Right hindlimb (tissue), 1 donor: Measurements from ENCODE around the gene TEX14.
"Not testable (repeated sequence)": the region's sequence is repeated elsewhere in the genome, so short reads cannot be mapped to it uniquely, and the experiment has no call there.

Source experiments
- DNase-seq: peaks from one replicate; pipeline ENCODE4 v3.0.0-alpha.2; 2018

Gene TEX14

DNA sequence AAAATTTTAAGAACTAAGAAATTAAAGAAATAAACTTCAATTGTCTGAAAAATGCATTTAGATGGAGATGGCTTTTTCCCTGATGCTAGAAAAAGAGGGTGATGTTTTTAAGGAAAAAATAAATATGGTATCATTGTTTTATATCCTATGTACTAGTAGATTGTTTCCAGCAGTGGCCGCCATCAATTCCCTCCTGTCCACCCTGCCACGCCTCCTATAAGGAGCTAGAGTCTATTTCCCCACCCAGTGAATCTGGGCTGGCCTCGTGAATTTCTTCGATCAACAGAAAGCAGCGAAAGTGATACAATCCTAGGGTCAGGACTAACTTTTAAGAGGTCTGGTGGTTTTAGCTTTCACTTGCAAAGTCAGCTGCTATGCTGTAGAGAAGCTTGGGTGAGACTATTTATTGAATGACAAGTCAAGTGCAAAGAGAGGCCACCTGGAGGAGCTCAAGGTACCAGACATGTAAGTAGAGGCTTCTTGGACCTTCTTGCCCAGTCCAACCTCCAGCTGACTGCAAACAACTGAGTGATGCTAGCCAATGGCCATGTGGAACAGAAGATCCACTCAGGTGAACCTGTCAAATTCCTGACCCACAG, 96.6 kb downstream of the TEX14 start:
- DNase-seq, result no peak

DNA sequence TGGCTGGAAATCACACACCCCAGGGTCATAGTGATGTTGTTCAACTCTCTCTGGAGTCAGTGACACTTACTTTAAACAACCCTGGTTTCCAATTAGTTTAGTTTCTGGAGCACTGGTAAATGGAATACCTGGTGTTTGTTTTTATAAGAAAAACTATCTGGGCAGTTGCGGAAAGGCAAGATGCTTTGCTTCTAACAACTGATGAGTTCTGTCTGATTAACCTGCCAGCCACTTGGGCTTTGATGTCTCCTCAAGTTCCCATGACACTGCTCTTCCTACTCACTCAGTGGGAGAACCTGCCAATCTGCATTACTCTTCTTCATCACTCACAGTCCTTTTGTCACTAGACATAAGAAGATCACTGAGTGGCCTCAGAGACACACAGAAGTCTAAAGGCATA, 98.7 kb downstream of the TEX14 start:
- no peak for DNase-seq

DNA sequence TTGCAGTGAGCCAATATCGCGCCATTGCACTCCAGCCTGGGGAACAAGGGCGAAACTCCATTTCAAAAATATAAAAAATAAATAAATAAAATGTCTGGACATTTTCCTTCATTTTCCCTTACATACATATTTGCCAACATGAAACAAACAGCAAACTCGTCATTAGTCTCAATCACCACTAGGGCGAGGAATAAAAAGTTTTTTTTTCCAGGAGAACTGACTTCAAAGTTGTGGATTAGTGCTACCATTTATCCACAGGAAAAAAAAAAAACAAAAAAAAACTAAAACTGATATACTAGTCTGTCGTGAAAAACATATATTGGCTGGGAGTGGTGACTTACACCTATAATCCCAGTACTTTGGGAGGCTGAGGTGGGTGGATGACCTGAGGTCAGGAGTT, 100.4 kb downstream of the TEX14 start:
- no peak for DNase-seq

DNA sequence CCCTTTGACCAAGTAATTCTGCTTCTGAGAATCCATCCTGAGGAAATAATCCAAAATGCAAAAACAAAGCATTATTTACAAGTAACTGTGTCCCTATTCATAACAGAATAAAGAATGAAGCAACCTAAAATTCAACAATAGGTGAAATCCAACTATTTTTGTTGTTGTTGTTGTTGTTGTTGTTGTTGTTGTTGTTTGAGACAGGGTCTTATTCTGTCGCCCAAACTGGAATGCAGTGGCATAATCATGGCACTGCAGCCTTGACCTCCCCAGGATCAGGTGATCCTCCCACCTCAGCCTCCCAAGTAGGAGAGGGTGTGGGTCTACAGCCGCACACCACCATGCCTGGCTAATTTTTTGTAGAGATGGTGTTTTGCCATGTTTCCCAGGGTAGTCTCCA, 101.5 kb downstream of the TEX14 start:
- DNase-seq, result no peak

DNA sequence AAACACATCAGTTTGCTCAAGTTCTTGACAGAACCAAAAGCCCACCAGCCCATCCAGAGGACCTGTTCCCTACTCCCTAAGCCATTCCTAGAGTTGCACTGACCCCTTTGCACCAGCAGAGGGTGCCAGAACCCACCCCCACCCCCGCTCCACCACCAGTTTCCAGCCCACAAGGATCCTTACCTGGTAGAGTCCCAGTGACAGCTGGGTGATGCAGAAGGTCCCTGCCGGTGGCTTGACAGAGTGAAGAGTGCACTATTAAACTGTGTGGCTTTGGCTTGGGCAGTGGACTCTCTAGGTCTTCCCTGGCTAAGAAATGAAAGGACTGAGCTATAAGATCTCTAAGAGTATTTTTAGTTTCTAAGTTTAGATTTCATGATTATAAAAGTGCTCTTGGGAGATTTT, 104.1 kb downstream of the TEX14 start:
- peak; percentile 66 for DNase-seq

DNA sequence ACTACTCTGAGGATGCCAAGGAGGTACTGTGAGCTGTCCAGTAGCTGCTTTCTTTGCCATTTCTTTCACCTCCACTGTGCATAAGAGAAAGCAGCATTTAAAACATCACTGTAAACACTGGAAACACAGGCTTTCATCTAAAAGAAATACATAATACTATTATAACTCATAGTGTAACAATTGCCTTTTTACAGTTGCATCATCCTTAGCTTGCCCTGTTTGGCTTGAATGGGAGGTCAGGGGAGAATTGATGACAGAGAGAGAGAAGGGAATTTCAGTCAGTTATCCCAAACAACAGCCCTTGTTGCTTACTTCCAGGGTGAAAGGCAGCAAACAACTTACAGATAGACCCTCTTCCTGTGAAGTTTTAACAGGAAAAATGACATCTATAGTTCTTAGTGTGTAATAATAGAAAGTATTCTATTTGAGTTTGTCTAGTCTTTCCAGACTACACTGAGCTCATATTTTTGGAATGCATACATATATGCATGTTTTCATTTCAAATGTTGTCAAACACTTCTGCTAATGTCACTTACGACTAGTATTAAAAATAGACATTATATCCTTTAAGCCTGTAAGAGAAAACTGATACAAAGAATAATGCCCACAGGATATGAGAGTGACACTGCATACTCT, 105.7 kb downstream of the TEX14 start:
- DNase-seq, result no peak

DNA sequence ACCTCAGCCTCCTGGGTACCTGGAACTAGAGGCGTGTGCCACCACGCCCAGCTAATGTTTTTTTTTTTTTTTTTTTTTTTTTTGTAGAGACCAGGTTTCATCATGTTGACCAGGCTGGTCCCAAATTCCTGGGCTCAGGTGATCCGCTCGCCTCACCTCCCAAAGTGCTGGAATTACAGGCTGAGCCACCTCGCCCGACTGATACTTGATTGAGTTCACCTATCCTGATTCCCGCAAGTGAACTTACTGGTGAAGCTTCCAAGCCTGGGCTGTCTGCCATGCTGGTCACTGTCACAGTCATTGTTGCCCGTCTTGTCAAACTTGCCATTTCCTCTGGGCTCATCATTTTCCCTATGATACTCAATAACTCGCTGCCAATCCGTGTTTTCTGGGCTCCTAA, 106.3 kb downstream of the TEX14 start:
- no peak for DNase-seq

DNA sequence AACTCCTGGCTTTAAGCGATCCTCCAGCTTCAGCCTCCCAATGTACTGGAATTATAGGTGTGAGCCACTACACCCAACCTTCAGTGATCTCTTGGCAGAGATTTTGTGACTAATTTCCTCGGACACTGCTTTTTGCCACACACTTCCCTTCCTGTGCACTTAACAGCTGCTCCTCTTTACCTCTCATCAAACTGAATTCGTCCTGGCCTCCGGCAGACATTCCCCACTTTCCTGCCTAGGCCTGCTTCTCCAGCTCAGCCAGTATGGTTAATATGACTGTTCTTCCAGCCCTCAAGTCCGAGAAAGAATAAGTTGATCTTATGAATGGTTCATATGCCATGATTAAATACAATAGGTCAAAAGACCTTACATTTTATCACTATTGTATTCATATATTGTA, 108.4 kb downstream of the TEX14 start:
- no peak for DNase-seq

DNA sequence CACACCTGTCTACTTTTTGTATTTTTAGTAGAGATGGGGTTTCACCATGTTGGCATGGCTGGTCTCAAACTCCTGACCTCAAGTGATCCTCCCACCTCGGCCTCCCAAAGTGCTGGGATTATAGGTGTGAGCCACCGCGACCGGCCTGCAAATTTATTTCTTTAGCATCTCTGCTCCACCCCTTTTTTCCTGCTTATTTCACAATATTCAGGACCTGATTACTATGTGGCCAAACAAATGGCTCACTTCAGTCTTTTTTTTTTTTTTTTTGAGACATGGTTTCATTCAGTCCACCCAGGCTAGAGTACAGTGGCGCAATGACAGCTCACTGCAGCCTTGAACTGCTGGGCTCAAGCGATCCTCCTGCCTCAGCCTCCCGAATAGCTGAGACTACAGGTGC, 109.1 kb downstream of the TEX14 start:
- not testable (repeated sequence) for DNase-seq

DNA sequence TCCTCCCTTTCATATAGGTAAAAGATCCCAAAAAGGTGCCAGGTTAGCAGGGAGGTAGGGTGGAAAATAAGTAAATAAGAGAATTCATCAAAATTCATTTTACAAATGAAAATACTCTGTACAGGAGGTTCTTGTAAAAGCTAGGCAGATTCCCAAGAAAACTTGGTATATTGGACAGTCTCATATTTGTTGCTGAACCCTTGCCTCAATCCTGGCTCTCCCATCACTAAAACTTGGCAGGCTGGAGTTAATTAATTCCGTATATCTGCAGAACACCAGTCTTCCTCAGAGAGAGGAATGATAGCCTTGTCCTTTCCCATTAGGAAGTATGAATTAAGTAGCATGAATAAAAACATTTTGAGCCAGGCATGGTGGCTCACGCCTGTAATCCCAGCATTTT, 111.2 kb downstream of the TEX14 start:
- DNase-seq, result no peak

DNA sequence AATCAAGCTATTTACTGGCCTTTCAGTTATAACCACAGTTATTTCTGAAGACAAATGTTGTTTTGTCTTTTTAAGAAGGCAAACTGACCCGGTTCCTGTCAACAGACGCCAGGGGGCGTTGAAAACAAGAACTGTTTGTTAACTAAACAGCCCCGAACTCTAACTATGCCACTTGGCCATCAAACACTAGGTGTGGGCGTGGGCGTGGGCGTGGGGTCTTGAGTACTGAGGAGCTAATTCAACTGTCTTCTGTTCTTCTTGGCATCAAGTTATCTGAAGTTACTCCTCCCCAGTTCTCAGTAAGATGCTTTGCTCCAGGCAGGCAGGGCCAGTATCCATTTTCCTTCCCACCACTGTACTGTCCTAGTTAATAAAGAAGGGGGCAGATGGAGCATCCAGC, 114.1 kb downstream of the TEX14 start:
- peak; percentile 40 for DNase-seq

DNA sequence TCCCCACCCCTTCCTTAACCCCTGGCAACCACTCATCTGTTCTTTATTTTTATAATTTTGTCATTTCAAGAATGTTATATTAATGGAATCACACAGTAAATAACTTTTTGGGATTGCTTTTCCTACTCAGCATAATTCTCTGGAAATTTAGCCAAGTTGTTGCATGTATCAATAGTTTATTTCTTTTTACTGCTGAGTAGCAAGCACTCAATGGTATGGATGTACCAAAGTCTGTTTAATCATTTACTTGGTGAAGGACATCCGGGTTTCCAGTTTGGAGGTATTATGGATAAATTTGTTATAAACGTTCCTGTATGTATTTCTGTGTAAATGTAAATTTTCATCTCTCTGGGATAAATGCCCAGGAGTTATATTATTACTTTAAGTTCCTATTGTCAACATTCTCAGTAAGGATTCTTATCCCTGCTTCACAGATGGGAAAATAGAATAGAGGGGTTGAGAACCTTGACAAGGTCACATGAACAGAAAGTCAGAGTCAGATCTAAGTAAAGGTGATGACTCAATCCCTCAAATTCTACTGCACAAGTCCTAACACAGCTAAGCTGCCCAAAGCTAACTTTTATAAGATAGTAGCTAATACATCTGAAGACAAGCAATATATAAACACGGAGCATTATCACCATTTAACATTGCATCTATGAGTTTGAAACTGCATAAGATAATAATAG, 115.0 kb downstream of the TEX14 start:
- DNase-seq, result no peak

DNA sequence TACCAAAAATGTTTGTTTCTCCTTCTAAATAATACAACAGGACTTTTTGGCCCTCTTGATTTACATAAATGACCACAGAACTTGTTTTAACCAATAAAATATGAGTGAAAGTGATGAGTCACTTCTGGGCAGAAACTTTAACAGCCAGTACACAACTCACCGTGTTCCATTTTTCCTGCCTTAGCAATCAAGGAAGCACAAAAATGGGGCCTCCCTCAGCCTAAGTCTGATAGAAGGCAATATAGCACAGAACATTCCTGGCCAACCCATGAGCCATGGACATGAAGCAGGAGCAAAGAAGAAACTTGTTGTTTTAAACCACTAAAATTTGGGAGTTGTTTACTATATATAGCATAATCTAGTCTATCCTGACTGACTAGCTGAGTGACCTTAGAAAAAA, 116.3 kb downstream of the TEX14 start:
- no peak for DNase-seq

DNA sequence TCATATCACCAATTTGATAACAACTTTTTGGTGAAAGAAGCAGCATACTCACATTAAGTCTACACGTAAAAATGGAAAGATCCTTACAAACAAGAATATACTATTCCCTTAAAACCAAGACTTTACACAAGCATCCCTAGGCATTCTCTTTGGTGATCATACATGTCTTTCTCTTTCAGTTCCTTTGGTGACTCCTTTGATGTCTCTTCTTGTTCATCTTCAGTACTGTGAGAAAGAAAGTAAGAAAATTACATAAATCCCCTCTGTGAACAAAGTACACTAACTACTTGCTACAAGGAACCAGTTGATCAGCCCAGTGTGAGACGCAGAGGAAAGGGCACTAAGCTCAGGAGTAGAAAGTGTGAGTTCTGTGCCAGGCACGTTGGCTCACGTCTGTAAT, 117.8 kb downstream of the TEX14 start:
- DNase-seq, result no peak

DNA sequence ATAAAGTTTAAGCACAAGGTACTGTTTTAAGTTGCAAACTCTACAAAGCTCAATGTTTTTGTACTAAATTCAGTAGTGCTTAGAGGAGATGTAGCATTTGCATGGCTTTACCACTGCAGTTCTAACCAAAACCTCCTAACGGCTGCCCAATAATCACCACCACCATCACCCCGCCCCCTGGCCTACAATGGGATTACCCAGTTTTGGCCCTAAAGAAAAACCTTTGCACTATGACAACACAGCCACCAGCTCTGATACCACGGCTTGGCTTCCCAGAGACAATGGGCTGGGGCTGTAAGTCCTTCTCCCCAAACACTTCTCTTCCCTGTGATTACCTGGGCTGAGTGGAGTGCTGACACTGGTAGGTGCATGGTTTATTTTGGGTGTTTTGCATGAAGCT, 119.0 kb downstream of the TEX14 start:
- no peak for DNase-seq

DNA sequence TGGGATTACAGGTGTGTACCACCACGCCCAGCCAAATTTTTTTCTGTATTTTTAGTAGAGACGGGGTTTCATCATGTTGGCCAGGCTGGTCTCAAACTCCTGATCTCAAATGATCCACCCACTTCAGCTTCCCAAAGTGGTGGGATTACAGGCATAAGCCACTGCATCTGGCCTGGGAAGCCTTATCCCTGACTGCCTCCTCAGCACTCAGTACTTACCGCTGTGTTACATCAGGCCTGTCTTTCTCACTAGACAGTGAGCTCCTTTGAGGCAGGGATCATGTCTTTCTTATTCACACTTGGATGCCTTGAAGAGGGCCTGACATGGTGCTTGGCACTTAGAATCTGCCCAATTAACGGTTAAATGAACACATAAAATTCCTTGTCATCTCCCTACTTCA, 121.1 kb downstream of the TEX14 start:
- no peak for DNase-seq

DNA sequence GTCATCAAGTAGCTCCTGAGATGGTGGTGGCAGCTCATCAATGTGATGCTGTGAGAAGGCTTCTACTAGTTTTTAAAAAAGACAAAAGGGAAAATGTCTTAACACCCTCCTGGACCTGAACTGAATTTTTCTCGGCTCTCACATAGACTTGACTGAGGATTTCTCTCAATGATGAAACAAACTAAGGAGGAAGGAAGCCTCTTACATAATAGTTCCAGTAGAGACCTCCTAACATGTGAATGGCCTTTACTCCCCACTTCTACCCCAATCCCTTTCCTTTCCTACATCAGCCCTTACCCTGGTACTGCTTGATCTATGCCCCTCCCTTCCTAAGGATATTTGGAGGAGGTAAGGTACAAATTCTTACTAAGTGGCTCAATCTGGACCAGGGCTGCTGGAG, 122.6 kb downstream of the TEX14 start:
- no peak for DNase-seq

DNA sequence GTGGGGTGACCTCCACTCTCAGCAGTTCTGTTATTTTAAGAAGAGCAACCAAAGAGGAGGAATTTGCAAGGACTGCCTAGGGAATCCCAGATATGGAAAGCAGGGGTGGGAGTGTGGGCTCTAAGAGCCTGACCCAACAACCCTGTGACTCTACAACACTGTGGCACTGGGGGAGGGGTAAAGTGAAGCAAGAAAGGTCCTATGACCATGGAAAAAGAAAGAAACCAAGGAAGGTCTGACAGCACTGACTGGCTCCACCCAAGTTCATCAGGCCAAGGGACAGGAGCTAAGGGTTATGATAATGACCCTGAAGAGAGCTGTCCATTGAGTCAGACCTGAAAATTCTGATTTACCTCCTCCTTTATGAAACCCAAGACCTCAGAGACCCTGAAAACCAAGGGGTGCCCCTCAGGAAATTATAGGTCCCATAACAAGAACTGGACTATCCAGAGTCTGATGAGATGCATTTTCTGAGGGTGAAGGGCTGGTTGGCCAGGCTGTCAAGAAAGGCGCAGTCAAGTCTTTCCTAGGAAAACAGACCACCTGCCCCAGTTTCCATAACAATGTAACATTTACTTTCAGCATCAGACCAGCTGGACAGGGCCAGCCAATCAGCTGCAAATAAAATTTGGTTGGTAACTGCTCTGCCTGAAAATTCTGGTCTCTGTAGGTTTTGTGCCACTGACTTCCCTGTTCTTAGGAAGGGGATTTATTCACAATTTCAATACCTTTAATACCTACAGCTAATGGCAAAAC, 123.6 kb downstream of the TEX14 start:
- DNase-seq, result no peak

DNA sequence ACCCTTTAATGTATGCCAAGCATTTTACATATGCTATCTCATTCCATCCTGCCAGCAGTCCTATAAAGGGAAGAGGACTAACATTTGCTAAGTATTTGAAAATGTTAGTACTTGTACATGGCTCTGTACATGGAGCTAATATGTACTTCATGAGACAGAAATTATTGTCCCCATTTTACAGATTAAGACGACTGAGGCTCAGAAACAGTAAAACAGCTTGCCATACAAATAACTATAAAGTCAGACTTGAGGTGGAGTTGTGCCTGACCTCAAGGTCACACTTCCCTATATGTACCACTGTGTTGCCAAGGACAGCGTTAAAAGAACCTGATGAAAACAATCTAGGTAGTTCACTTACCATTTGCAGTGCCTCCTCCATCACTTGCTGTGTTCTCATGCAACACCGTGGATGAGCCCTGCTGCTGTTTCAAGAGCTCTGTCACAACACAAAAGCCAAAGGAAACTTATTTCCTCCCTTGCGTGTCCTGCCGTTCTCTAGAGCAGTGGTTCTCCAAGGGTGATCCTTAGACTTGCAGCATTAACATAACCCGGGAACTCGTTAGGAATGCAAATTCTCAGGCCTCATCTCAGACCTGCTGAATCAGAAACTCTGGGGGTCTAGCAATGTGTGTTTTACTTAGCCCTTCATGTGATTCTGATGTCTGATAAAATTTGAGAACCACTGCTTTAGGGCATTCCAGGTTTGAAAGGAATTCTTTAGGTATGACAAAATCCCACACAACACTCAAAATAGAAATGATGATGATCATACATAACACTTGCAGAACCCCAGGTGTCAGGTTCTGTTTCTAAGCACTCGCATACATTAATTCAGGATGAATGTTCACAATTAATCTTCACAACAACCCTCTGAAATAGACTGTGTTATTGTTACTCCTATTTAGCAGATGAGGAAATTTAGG, 126.2 kb downstream of the TEX14 start:
- DNase-seq, result no peak

DNA sequence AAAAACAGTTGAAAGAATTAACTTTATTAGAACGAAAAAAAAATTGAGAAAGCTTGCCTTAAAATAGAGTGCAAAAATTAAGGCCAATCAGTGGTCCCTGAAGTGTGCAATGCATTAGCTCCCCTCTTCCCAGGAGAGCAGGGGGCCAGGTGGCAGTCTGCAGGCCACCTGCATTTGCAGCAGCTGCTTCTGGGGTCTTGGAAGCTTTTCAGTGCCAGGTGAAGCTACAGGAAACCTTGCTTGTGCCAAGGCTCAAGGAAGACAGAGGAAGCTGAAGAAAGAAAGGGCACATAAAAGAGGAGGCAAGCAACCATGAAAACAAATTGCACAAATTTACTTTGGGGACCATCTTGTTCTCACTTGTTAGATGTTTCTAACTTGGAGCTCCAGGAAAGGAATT, 126.9 kb downstream of the TEX14 start:
- DNase-seq, result no peak

DNA sequence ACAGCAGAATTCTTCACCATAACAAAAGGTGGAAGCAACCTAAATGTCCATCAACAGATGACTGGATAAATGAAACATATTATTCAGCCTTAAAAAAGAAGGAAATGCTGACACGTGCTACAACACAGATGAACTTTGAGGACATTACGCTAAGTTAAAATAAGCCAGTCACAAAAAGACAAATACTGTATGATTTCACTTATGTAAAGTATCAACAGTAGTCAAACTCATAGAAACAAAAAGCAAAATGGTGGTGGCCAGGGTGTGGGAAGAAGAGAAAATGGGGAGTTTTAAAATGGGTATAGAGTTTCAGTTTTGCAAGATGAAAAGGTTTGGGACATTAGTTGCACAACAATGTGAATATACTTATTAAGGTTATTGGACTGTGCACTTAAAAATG, 127.6 kb downstream of the TEX14 start:
- no peak for DNase-seq

DNA sequence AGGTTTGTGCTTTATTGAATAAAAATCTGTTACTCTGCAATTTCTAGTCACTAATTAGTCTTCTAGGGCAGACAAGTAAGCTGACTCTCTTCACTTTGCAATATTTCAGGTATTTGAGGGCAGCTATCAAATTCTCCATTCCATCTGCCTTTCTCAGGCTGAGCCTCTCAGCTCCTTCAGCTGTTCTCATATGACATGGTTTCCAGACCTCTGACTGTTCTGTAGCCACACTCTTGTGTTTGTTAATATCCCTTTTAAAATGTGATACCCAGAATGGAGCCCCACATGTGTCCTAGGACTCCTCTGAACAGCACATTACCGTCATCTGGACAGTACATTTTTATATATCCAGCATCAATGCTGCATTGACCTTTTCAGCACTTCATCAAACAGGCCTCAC, 131.3 kb downstream of the TEX14 start:
- DNase-seq, result no peak

DNA sequence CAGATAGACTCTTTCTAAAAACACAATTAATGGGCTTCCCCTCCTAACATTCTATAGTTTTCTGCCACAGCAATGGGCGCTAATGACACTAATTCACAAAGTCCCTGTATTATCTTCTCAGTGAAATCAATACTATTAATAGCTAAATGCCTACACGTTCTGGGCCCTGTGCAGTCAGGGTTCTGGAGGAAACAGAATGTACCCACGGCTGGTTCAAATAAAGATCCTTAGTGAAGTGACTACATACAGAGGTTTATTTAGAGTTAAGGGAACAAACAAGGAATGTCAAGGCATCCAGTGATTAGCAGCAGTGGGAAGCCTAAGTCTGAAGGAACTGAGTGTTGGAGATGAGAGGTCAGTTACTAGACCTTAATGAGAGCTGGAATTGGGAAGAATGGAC, 133.9 kb downstream of the TEX14 start:
- no peak for DNase-seq
